Raji (cell line): ENCODE data around the gene MPC1.

Source experiments
- POLR2A ChIP-seq: IDR thresholded peaks from 2 replicates; pipeline ENCODE4 v1.6.1; 2011; ENCODE audit warnings: low read depth, low read length, control low read depth; ENCODE audit not compliant: insufficient read depth

Gene MPC1

GRCh38 chr6:166315436-166315835 is 67.3 kb downstream of the MPC1 start:
- no peak for TF ChIP-seq POLR2A
